Measurements from ENCODE around the gene OSBP2.
"Not testable (repeated sequence)": the region's sequence is repeated elsewhere in the genome, so short reads cannot be mapped to it uniquely, and the experiment has no call there.

Gene OSBP2

GRCh38 chr22:30770716-30771115 lies 76.0 kb downstream of the OSBP2 start:
- no peak for DNase-seq

- DNase-seq: no peak
Observed at GRCh38 chr22:30773919-30774318, 79.2 kb downstream of the OSBP2 start.

DNA sequence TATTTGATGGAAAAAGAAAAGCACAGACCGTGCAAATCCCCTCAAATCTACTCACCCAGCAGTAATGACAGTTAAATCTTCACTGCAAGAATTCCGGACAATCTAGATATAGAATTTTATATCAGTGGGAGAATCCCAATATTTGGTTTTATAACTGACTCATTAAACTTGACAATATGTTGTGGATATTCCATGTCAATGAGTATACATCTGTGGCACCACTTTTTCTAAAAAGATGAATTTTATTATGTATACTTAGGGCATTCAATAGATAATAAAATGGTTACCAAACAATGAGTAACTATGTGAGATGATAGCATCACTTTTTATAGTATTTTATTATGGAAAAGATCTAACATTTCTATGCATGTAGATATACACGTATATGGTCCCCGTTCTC lies 79.9 kb downstream of the OSBP2 start:
- no peak for DNase-seq

DNA sequence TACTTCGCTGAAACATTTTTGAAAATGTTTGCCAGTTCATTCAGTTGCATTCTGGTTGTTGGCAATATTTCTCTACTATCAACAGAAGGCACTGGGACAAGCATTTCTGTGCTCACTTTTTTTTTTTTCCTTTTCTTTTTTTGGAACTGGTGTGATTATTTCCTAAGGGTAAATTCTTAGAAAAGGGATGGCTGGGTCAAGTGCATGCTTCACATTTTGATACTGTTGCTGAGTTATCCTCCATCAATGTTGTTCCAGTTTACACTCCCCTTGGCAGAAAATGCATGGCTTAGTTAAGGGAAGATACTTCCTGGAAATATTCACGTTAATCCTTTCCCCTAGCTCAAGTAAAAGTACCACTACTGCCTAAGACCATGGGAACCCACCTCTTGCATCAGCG lies 81.8 kb downstream of the OSBP2 start:
- no peak for DNase-seq

- not testable (repeated sequence) for DNase-seq
Observed at GRCh38 chr22:30777146-30777545, 82.5 kb downstream of the OSBP2 start.

- DNase-seq: no peak
Observed at GRCh38 chr22:30777587-30777986, 82.9 kb downstream of the OSBP2 start.

DNA sequence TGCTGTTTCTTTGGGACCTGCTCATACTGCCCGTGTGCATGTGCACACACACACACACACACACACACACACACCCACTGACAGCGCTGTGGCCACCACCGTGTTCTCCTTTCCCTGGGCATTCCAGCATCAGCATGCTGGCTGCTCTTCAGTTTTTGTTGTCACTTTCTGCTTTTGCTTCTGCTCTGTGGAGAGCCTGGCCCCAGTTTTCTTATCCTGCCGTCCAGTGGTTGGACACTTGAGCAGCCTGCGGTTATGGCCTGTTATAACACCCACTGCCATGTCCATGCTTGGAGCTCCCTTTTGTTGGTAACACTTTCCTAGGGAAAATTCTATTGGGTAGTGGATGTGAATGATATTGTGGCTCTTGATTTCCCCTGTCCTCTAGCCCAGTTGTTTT lies 83.6 kb downstream of the OSBP2 start:
- no peak for DNase-seq

DNA sequence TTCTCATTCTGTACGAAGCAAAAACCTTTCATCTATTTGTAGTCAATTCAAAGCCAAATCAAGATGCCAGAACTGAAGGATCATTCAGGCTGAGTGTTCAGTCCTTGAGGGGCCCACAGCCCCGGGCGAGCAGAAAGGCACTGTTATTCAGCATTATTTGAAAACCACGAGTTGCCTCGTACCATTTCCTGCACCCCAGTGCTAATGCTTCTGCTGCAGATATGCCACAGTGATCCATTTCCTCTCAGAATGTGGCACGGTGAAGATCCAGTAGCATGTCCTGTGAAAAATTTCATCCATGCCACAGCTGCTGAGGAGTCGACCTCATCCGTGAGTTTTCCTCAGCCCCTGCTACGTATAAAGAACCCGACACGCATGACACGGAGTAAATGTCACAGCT lies 85.4 kb downstream of the OSBP2 start:
- DNase-seq: no peak

DNA sequence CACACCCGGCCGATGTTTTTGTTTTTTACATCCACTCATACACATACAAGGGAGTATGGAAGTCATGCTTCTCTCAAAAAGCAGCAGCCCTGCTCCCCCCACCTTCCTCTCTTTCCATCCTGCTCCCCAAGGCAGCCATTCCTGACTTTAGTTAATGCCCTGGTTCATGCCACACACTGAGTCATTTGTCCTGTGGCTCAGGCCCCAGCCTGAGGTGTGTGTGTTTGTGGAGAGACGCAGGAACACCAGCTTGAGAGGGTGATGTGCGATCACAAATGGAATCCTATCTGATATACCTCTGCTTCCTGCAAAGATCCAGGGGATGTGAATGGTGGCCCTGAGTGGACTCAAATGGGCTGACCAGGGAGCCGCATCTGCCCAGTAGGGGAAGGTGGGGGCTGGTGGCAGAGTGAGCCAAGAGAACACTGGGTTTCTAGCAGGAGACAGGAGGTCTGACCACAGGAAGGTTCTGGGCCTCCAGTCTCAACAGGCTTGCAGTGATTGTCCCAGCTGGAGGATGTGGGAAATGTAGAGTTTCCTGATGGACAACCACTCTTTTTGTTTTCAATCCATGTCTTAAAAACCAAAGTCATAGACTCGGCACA lies 86.7 kb downstream of the OSBP2 start:
- no peak for DNase-seq

DNA sequence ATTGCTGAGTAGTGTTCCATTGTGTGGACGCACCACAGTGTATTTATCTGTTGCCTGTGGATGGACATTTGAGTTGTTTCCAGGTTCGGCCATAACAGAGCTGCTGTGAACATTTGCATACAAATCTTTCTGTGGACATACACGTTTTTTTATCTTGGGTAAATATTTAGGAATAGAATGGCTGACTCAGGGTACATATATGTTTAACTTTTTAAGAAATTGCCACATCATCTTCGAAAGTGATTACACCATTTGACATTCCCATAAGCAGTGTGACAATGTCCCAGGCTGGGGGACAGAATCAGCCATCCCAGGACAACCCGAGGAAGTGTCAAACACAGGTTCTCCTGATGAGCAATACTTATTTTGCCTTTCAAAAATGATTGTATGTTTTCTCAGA lies 87.9 kb downstream of the OSBP2 start:
- no peak for DNase-seq

DNA sequence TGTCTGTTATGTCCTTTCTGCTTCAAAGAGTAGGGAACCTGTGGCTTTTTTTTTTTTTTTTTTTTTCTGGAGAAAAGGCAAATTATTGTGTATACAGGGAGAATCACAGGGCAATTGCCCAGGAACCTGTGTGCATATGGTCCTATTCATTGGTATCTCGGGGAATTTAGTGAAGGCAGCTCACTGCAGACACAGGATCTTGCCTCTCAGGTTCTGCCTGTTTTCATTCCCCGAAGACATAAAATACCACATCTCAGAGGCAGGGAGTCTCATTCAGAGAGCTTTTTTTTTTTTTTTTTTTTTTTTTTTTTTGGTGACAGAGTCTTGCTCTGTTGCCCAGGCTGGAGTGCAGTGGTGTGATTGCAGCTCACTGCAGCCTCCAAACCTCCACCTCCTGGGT lies 88.3 kb downstream of the OSBP2 start:
- no peak for DNase-seq

DNA sequence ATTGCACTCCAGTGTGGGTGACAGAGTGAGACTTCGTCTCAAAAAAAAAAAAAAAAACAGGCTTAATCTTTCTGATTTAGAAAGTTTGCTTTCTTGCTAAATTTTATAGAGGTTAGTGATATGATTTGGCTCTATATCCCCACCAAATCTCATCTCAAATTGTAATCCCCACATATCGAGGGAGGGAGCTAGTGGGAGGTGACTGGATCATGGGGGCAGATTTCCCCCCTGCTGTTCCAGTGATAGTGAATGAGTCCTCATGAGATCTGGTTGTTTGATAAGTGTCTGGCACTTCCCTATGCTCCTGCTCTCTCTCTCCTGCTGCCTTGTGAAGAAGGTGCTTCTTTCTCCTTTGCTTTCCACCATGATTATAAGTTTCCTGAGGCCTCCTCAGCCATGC lies 90.9 kb downstream of the OSBP2 start:
- no peak for DNase-seq

DNA sequence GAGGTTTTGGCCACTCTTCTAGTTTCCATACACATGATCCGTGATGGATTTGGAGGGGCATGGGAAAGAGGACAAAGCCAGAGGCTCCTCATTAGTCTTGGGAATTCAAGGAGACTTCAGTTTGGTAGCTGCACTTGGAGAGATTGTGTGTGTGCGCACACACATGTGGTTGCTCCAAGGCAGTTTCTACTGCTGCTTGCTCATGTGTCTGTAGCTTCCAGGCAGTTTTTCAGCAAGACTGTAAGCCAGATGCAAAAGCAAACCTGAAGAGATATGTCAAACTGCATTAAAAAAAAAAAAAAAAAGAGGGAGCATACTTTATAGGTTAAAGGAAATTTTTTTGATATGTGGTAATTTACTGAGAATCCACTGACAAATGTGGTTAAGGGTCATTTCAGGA lies 95.7 kb downstream of the OSBP2 start:
- DNase-seq: no peak

DNA sequence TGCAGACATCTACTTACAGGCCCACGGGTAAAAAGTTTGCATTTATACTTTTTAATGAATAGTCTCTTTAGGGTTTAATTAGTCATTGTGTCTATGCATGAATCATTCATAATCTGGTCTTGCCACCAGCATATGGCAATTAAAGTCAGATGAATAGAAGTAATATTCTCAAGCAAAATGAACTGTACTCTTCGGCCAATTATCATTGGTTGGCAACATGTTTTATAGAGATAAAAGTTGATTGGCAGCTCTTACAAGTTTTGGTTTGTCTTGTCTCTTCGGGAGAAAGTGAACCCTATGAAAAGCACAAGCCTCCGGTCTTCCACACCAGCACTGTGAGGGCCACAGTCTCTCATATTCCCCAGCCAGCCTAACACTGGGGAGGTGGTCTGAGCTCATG lies 97.8 kb downstream of the OSBP2 start:
- DNase-seq: no peak

DNA sequence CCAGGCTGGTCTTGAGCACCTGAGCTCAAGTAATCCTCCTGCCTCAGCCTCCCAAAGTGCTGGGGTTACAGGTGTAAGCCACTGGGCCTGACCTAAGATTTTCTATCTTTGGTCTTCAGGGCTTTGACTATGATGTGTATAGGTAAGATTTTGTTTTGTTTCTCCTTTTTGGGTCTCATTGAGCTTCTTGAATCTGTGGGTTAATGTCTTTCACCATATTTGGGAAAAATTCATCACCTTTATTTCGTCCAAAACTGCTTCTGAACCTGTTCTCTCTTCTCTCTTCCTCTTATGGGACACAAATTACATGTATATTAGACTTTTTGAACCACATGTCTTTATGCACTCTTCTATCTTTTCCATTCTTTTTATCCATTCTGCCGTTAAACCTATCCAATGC lies 100.4 kb downstream of the OSBP2 start:
- DNase-seq: no peak

GRCh38 chr22:30801695-30802094 lies 107.0 kb downstream of the OSBP2 start:
- DNase-seq: no peak

GRCh38 chr22:30802202-30803166 lies 107.8 kb downstream of the OSBP2 start:
- DNase-seq: peak; percentile 97

DNA sequence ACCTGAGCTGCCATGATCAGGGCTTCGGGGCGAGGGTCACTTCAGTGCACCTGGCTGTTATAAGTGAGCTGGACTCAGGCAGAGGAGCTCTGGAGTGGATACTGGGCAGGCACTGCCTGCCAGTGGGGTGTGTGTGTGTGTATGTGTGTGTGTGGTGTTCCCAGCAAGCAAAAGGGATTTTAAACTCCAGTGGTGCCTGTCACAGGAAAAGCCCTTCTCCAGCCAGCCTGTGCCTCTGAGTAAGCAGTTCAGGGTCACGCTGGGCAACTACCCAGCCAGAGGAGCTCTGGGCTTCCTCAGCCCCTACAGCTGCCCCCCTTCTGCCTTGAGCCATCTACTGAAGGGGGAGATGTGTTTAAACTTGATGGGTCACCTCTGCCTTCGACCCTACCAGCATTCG lies 109.0 kb downstream of the OSBP2 start:
- no peak for DNase-seq

- DNase-seq: no peak
Observed at GRCh38 chr22:30804626-30805025, 110.0 kb downstream of the OSBP2 start.

DNA sequence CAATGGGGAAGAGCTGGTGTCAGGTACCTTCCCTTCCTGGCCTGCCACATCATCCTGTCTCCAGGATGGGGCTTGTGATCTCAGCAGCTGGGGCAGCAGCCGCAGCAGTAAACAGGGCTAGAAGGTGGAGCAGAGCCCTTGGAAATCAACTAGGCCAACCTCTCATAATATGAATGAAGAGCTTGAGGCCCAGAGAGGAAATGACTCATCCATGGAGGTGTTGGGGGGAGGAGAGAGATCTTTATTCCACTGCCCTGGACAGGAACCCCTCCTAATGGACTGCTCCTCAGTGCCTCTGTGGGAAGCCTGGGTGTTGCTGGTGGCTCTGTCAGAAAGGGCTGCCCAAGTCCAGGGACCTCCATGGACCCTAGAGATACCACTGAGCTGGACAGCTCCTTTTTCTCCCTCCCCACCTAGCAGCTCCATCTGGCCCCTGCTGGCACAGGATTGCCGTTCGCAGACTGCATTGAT lies 111.8 kb downstream of the OSBP2 start:
- peak; percentile 77 for DNase-seq

DNA sequence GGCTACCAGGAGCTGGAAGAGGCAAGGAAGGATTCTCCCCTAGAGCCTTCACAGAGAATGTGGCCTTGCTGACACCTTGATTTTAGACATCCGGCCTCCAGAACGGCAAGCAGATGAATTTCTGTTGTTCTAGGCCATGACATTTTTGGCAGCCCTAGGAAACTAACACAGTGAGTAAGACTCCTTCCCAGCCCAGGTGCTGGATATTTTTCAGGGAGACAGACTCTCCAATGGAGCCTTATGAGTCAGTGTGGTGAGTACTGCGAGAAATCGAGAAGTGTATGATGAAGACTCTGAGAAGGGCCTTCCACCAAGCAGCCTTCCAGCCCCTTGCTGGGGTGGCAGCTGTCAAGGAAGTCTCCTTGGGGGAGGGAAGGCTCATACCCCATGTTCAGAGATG lies 114.4 kb downstream of the OSBP2 start:
- no peak for DNase-seq

DNA sequence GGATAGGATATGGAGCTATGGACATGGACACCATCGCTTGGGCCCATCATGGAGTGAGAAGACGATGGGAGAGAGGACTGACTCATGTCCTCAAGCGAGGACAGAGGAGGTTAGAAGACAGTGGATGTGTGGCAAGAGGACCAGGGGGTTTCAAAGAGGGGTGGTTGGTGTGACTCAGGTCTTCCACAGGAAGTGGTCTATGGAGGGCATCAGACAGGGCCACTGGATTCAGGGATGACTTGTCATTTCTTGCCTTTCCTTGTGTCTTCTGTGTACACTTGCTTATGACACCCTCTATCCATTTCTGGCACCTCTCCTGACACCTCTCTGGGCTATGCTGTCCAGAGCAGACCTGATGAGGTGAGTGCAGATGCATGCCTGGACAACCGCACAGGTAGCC lies 115.4 kb downstream of the OSBP2 start:
- DNase-seq: no peak

DNA sequence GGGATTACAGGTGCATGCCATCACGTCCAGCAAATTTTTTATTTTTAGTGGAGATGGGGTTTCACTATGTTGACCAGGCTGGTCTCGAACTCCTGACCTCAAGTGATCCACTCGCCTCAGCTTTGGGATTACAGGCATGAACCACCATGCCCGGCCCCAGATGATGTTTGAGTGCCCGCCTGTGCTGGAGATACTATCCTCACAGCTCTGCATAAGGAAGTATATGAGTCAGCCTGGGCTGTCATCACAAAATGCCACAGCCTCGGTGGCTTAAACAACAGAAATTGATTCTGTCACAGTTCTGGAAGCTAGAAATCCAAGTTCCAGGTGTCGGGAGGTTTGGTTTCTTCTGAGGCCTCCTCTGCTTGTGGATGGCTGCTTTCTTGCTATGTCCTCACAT lies 119.3 kb downstream of the OSBP2 start:
- no peak for DNase-seq

GRCh38 chr22:30816413-30816812 lies 121.7 kb downstream of the OSBP2 start:
- DNase-seq: no peak

Data from islet precursor cell (in vitro differentiated cells).